ENCODE measurements around the gene GALNTL6.
"Not testable (repeated sequence)": the region's sequence is repeated elsewhere in the genome, so short reads cannot be mapped to it uniquely, and the experiment has no call there.

Gene GALNTL6

DNA sequence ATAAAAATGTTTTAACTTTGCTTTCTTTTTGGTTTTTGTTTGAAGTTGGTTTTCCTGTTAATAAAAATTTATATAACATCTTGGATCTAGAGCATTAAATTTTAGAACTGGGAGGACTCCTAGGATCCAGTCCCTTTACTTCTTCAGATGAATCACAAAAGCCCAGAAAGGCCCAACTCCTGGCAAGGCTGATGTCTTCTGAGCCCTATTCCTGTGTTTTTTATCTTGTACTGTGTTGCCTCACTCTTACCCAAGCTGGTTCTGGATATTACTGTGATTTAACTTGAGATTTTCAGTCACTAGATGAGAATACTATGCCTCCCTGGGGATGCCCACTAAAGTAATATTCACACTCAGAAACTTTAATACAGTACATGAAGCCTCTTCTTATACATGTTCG, 1228.3 kb downstream of the GALNTL6 start:
- no peak for DNase-seq

DNA sequence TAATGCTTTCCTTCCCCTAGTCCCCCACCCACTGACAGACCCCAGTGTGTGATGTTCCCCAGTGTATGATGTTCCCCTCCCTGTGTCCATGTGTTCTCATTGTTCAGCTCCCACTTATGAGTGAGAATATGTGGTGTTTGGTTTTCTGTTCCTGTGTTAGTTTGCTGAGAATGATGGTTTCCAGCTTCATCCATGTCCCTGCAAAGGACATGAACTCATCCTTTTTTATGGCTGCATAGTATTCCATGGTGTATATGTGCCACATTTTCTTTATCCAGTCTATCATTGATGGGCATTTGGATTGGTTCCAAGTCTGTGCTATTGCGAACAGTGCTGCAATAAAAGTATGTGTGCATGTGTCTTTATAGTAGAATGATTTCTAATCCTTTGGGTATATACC, 1228.9 kb downstream of the GALNTL6 start:
- DNase-seq = not testable (repeated sequence)

DNA sequence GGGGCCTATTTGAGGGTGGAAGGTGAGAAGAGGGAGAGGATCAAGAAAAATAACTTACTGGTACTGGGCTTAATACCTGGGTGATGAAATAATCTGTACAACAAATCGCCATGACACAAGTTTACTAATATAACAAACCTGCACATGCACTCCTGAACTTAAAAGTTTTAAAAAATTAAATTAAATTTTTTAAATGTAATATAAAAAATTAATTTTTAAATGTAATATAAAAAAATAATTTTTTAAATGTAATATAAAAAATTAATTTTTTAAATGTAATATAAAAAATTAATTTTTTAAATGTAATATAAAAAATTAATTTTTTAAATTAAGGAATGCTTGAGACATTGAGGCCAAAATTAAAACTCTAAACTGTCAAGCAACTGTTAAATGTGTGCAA, 1231.1 kb downstream of the GALNTL6 start:
- DNase-seq = no peak

DNA sequence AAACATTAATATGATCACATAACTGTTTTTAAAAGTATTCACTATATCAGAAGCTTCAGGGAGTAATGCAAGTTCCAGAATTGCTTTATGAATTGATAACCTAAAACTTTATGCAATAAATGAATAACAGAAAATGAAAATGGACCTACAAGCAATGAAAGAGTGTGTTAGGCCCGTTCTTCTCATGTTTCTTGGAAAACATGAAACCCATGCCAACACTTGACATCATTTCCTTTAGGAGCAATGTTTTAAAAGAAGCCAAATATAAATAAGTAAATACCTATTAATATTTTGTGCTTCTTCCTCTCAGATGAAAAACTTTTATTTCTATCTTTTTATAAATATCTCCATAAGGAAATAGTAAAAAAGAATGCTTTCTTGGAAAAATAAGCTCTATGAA, 1232.4 kb downstream of the GALNTL6 start:
- no peak for DNase-seq

DNA sequence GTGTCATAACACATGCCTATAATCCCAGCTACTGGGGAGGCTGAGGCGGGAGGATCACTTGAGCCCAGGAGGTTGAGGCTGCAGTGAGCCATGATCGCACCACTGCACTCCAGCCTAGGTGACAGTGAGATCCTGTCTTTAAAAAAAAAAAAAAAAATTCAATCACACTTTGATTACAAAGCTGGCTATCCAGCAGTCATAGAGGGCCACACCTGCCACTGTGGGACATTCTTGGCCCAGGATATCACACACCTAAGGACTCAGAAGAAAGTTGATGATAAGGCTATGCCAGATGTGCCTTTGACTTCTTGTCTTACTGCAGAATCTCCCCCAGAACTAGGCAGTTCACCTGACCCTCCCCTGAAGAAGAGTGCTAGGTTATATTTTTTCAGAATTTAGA, 1232.9 kb downstream of the GALNTL6 start:
- DNase-seq = no peak

DNA sequence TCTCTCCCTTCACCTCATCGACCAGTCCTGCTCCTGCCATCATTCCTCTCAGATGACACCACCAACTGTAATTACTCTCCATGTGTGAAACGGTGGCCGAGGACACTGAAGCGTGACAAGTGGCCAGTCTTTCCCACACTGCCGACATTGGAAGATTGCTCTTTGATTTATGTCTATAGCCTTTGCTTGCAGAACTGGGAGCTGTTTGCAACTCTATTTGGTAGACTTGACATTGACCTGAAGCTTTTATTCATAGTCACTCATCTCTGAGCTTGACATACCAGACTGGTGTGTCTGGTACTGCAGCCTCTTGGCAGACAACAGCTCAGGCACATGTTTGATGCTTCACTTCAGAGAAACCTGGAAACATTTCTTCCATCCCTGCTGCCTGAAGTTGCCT, 1233.6 kb downstream of the GALNTL6 start:
- no peak for DNase-seq

DNA sequence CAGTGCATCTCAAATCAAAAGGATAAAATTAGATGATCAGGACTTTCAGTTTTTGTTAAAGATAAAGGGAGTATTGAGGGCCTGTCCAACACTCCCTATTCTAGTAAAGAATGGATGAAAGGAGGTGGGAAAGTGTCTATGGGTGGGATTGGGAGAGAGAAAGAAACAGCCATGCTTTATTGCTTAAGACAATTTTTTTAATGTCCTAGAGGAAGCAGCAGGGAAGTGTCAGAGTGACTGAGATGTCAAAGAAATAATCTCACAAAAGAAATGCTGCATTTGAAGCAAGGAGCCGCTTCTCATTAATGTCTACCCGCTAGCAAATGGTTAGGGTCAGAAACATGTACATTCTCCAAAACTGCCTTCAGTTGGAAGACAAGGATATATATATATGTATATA, 1238.0 kb downstream of the GALNTL6 start:
- DNase-seq = no peak

DNA sequence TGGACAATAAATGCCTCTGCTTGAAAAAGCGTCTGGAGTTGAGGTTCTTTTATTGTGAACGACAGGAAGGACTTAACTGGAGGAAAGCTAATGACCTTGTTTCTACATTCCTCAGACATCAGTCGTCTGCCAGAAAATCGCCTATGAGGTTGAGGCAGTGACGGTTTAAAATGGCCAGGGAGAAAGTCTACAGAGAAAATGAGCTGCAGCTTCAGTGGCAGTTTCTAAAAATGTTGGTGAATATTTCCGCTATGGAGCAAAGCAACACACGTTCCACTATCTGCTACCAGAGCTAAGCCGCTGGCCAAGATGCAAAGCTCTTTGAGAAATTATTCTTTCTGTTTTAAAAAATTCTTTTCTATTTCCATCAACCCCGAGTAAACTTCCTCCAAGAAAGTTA, 1238.5 kb downstream of the GALNTL6 start:
- no peak for DNase-seq

DNA sequence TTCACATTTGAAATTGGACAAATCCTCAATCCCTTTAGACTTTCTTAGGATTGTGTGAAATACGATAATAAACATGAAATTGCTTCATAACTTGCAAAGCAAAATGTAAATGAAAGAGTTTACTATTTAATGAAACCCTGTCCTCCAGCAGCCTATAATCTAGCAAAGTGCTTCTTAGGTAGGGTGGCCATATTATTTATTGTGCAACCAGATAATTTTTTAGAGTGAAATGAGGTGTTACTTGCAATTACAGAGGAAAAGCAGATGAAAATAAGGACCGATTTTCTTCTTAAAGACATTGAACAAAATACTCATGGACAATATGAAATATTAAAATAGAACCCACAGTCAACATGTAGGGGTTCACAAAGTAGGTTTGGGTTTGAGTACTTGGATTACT, 1239.2 kb downstream of the GALNTL6 start:
- DNase-seq = no peak

DNA sequence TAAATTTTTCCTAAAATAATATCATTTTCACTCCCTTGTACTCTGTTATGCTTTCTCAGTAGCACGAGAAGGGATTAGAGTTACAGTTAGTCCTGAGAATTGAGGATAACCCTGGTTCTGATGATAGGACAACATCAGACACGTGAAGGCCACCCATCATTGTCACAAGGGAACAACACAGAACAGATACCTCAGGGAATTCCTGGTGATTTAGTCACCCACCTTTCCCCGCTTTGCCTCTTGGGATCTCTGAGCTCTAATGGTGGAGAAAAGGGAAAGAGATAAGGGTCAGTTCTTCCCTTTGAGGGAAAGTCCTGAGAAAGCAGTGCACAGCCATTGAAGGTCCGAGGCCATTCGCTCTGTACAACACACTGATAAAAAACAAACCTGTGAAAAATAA, 1243.1 kb downstream of the GALNTL6 start:
- no peak for DNase-seq

DNA sequence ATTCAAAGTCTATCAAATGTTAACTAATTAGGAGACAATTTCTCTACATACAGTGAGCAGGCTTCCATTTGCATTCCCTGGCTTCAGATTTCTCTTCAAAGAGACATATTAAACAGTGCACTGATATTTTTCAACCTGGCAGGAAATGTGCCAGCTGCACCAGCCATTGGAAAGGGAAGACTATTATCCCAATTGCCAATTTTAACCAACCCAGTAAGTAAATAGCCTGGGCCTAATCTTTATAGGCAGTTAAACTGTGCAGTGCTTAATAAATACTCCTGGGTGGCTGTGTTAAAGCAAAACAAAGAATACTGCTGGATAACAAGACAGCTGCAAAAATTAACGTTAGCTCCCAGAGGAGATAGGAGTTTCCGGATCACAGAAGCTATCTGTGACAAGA, 1243.5 kb downstream of the GALNTL6 start:
- DNase-seq = no peak

DNA sequence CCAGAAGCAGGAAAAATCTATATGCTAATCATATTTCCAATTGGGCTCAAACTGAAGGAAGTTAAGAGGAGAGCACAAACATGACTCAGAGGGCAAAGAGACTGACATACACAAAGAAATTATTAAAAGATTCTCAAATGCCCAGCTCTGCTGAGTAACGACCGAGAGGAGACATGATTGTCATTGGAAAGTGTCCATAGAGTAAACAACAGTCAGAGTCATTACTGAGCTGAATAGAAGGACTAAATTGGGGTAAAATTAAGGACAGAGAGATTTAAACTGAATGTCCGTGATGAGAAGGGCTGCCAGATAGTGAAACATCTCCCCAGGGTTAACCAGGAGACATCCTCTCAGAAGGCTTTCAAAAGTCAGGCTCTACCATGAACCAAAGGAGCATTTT, 1244.2 kb downstream of the GALNTL6 start:
- no peak for DNase-seq

DNA sequence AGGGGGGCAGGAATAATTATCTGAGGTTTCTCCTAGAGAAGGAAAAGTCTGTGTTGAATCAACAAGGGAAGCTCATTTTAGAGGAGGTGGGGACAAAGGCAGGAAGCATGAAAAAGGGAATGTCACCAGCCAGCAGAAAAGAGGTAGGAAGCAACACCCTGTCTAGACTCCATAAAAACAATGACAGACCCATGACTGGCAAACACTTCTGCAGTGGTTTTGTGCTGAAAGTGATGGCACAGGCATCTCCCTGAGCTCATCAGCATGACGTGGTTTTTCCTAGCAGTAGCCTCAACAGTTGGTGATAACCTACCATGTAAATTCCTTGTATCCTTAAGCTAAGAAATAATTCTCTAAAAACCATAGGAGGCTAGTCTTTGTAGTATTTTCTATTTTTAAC, 1244.7 kb downstream of the GALNTL6 start:
- DNase-seq = no peak

DNA sequence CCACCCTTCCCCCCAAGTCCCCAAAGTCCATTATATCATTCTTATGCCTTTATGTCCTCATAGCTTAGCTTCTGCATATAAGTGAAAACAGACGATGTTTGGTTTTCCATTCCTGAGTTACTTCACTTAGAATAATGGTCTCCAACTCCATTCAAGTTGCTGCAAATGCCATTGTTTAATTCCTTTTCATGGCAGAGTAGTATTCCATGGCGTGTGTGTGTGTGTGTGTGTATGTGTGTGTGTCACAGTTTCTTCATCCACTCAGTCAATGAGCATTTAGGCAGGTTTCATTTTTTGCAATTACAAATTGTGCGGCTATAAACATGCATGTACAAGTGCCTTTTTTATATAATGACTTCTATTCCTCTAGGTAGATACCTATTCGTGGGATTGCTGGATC, 1248.0 kb downstream of the GALNTL6 start:
- DNase-seq = no peak

DNA sequence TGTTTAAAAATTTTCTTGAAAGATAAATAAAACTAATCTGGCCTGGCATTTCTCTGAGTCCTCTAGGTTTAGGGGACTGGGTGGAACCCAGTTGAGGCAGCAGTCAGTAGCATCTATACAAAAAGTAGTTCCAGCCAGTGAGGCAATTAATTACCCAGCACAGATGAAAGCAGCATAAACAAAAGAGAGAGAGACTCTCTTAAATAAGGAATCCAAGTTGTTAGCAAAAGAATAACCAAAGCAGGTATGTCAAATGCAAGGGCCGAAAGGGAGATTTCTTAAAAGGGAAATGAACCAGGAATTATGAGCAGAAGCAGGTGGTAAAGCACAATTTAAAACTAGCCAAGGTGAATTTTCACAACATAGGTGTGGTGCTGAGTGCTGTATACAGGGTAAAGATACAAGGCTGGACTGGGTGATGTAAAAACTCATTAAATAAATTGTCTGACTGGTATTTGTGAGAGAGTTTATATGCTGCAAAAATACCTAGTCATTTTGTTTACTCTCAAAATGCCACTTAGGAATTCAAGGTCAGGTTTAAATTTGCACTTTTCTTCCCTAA, 1260.8 kb downstream of the GALNTL6 start:
- DNase-seq = no peak

DNA sequence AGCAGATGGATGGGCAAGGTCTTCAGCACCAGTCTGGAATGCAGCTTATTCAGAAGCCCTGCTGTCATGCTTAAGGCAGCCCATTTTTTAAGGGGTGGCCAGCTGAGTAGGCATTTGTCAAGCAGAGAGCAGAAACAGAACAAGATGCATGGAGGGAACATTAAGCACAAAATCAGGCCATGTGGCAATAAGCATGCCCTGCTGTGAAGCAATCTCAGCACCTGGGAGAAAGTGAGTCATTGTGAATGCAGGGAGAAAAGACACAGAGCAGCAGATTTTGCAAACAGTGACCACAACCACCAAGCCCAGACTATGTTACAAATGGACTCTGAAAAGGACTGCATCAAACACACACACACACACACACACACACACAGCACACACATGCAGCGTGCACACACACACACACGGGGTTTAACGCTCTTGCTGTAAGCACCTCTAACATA, 1261.3 kb downstream of the GALNTL6 start:
- no peak for DNase-seq

DNA sequence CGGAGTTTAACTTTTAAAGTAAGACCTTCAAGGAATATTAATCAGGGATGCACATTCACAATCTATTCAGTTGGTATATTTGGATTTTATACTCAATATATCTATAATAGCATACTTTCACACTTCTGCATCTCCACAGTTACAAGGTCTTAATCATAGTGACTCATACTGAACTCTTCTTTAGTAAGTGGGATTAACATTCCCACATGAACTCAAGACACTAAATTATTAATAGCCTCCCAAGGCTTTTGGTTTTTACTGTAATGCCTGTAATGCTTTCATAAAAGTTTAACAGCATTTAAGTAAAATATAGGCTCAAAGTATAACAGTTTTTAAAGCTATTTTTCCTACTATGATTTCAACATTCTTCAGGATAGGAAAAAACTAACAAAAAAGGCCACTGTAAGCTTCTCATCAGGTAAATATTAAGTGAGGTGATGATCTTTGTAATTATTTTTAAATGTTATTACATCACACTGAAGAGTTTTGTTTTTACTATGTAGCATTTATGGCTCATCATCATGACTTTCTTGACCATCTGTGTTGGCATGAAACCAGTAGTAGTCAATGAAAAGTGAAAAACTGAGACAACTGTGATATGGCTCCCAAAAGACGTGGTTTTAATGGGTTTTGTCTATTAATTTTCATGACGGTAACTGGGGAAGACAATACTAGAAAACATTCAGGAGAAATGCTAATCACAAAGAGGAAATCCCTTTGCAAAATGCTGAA, 1263.9 kb downstream of the GALNTL6 start:
- no peak for DNase-seq

DNA sequence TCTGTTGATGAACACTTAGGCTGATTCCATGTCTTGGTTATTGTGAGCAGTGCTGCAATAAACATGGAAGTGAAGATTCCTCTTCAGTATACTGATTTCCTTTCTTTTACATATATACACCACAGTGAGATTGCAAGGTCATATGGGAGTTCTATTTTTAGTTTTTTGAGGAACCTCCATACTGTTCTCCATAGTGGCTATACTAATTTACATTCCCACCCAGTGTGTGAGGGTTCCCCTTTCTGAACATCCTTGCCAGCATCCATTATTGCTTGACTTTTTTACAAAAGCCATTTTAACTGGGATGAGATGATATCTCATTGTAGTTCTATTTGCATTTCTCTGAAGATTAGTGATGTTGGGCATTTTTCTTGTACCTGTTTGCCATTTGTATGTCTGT, 1274.9 kb downstream of the GALNTL6 start:
- DNase-seq = no peak

All from central memory CD4-positive, alpha-beta T cell (primary cell).